IMR-90 (cell line): ENCODE measurements around the gene DNAJB8.

Experiments used
- CTCF ChIP-seq: conservative IDR thresholded peaks from 2 replicates; pipeline ENCODE4 v1.5.1; 2012; ENCODE audit warnings: mild to moderate bottlenecking, low read depth, low read length, improper control_type of control experiment
- ELK1 ChIP-seq: fragments of 150-350 bp; IDR thresholded peaks from 2 replicates; pipeline ENCODE4 v1.6.1; 2016; ENCODE audit warnings: low read depth, mild to moderate bottlenecking, low read length, moderate library complexity, borderline replicate concordance
- POLR2A ChIP-seq: IDR thresholded peaks from 2 replicates; pipeline ENCODE4 v1.6.1; 2012; ENCODE audit warnings: mild to moderate bottlenecking, low read depth, low read length
- SMC3 ChIP-seq: fragments of 150-350 bp; IDR thresholded peaks from 2 replicates; pipeline ENCODE4 v1.6.1; 2016; ENCODE audit warnings: low read depth, mild to moderate bottlenecking, antibody characterized with exemption, low read length, moderate library complexity

DNA sequence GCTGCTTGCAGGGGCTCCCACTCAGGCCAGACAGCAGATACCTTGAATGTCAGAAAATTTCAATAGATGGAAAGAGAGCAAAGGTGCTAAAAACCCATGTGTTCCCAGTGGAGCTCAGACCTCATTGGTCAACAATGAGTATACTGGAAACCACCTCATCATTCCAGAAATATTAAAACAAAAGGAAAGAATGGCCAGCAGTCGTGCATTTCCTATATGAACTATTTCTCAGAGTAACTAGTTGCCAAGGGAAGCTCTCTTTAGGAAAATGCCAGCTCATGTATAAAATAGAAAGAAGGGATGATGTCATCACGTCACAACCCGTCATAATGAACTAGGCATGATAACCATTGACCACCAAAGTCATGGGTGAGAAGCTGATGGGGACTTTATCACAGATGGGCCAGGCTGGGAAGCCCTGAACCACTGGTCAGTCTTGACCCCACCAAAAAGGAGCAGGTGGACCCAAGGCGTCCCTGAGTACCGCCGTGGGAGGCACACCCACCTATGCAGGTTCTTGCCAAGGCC lies 17.5 kb downstream of the DNAJB8 start:
- TF ChIP-seq CTCF (no peak), POLR2A (no peak), ELK1 (no peak), SMC3 (no peak)
